Endothelial cell of umbilical vein (primary cell): ENCODE data around the gene TLCD3B. TPM values are rescaled to one million over a fixed set of nuclear protein-coding genes. Genes with fewer than 3 reads are reported as not detected.

Experiments
- BruUV-seq: library from RNA; stranded (reverse); fragments of 400-500 nt; replicated peaks from 2 replicates; lab custom pipeline; 2021; lab: Mats Ljungman, UMichigan
- CTCF ChIA-PET: fragments of 300-600, 350-600 bp; sonication (Branson Sonifier 250); formaldehyde crosslinking; loops from one replicate; lab custom pipeline; 2021; ENCODE audit warnings: antibody characterized with exemption, inconsistent platforms; lab: Charles Lee
- POLR2A ChIA-PET: fragments of 300-600, 350-600 bp; sonication (Branson Sonifier 250); formaldehyde crosslinking; loops from one replicate; lab custom pipeline; 2021; ENCODE audit warnings: antibody characterized with exemption, inconsistent platforms; lab: Charles Lee
- DNase-seq: peaks from one replicate; pipeline ENCODE4 v3.0.0-alpha.2; 2011; ENCODE audit warnings: low read depth, low spot score
- FAIRE-seq: peaks from 2 replicates; lab custom pipeline; 2011; peaks lifted over from hg19 to GRCh38; lab: Jason Lieb, UNC
- H2AFZ ChIP-seq: 2 replicates; pipeline ENCODE4 v1.6.0; 2012; ENCODE audit warnings: low read depth, low read length, control low read depth, inconsistent platforms
- H3K27ac ChIP-seq: 2 replicates; pipeline ENCODE4 v1.5.1; 2011; ENCODE audit warnings: low read depth, mild to moderate bottlenecking, control low read depth, low read length, moderate library complexity; ENCODE audit not compliant: insufficient read depth
- H3K27me3 ChIP-seq, 2 experiments: 2 replicates each; pipeline versions ENCODE4 v1.6.0 to v1.6.1; 2011; ENCODE audit warnings: low read length in 2 of 2, mixed read lengths in 1 of 2; ENCODE audit not compliant: control insufficient read depth in 2 of 2, insufficient read depth in 2 of 2
- H3K36me3 ChIP-seq, 2 experiments: 2 replicates in 1 of 2; 3 replicates in 1 of 2; pipeline ENCODE4 v1.5.1; 2011; ENCODE audit warnings: low read length in 2 of 2, mild to moderate bottlenecking in 1 of 2, moderate library complexity in 1 of 2; ENCODE audit not compliant: control insufficient read depth in 2 of 2, insufficient read depth in 2 of 2; ENCODE audit errors: extremely low read depth in 1 of 2
- H3K4me1 ChIP-seq: 3 replicates; pipeline ENCODE4 v1.5.1; 2011; ENCODE audit warnings: mild to moderate bottlenecking, low read length; ENCODE audit not compliant: control insufficient read depth, insufficient read depth; ENCODE audit errors: extremely low read depth
- H3K4me2 ChIP-seq: 2 replicates; pipeline ENCODE4 v1.6.1; 2011; ENCODE audit warnings: low read length, control low read depth, mixed read lengths; ENCODE audit not compliant: insufficient read depth
- H3K4me3 ChIP-seq, 3 experiments: fragments of 200-600 bp in 1 of 3; sonication (generic), shearing (Covaris generic) in 1 of 3; replicated peaks in 1 of 3; 2 replicates each; pipeline ENCODE4 v1.5.1; 2011 to 2016; ENCODE audit warnings: control low read depth in 3 of 3, low read length in 3 of 3, mild to moderate bottlenecking in 2 of 3, inconsistent platforms in 1 of 3, low read depth in 1 of 3, moderate library complexity in 1 of 3; ENCODE audit not compliant: insufficient read depth in 1 of 3
- H3K79me2 ChIP-seq: 2 replicates; pipeline ENCODE4 v1.6.0; 2012; ENCODE audit warnings: low read length, inconsistent platforms; ENCODE audit not compliant: control insufficient read depth, insufficient read depth
- H3K9ac ChIP-seq: replicated peaks from 2 replicates; pipeline ENCODE3; 2011; ENCODE audit warnings: low read length, control low read depth; ENCODE audit not compliant: insufficient read depth; ENCODE audit errors: extremely low read depth
- H3K9me1 ChIP-seq: replicated peaks from 3 replicates; pipeline ENCODE4 v1.6.0; 2011; ENCODE audit warnings: mild to moderate bottlenecking, low read length; ENCODE audit not compliant: control insufficient read depth, insufficient read depth; ENCODE audit errors: extremely low read depth
- H3K9me3 ChIP-seq: replicated peaks from 2 replicates; pipeline ENCODE4 v1.5.1; 2012; ENCODE audit warnings: low read length, inconsistent platforms; ENCODE audit not compliant: control insufficient read depth, insufficient read depth
- H4K20me1 ChIP-seq: replicated peaks from 2 replicates; pipeline ENCODE3; 2011; ENCODE audit warnings: mild to moderate bottlenecking, low read length; ENCODE audit not compliant: control insufficient read depth, insufficient read depth; ENCODE audit errors: extremely low read depth
- CTCF ChIP-seq, 2 donors: IDR thresholded peaks; 1 replicate in 1 of 2; 2 replicates in 1 of 2; pipeline ENCODE4 v1.5.1; 2011; ENCODE audit warnings: low read length in 2 of 2, mild to moderate bottlenecking in 2 of 2, moderate library complexity in 2 of 2, control low read depth in 1 of 2, inconsistent platforms in 1 of 2, low read depth in 1 of 2; ENCODE audit not compliant: insufficient read depth in 1 of 2; ENCODE audit errors: extremely low read depth in 1 of 2
- EZH2 ChIP-seq: IDR thresholded peaks from 2 replicates; pipeline ENCODE4 v1.6.1; 2012; ENCODE audit warnings: borderline replicate concordance, low read depth, mild to moderate bottlenecking, moderate library complexity, low read length, inconsistent platforms; ENCODE audit not compliant: severe bottlenecking
- JUN ChIP-seq: IDR thresholded peaks from 2 replicates; pipeline ENCODE4 v1.6.1; 2011; ENCODE audit warnings: borderline replicate concordance, low read depth; ENCODE audit not compliant: insufficient read length, insufficient read depth
- MYC ChIP-seq: IDR thresholded peaks from one replicate; pipeline ENCODE4 v1.6.1; 2011; ENCODE audit warnings: mild to moderate bottlenecking, low read depth, low read length
- POLR2A ChIP-seq: IDR thresholded peaks from 2 replicates; pipeline ENCODE4 v1.6.1; 2012; ENCODE audit warnings: low read depth, mild to moderate bottlenecking, control low read depth, low read length
- POLR2AphosphoS5 ChIP-seq: IDR thresholded peaks from 2 replicates; pipeline ENCODE4 v1.6.1; 2012; ENCODE audit warnings: low read depth, mild to moderate bottlenecking, control low read depth, low read length, moderate library complexity; ENCODE audit not compliant: insufficient read depth
- dilution Hi-C: fragments of 300-500 bp; cut with MboI; formaldehyde crosslinking; loops from one replicate; pipeline ENCODE4 v1.15.0; 2019; ENCODE audit warnings: low sequenced_read_pairs; ENCODE audit not compliant: extremely low pct_ligation_motif_present
- intact Hi-C: fragments of 100-400 bp; cut with micrococcal nuclease; formaldehyde crosslinking; loops from one replicate; pipeline ENCODE4 v1.10.0; 2022
- polyA plus RNA-seq, 4 experiments: library from polyadenylated mRNA; depleted of rRNA in 3 of 4; stranded (reverse) in 3 of 4; unstranded in 1 of 4; fragments of >200 nt; gene quantifications; 2 replicates each; pipeline versions ENCODE4 v1.2.1 to v1.2.3, GENCODE V29; 2011 to 2012; ENCODE audit warnings: missing spikeins in 1 of 4
- total RNA-seq: library from RNA; stranded (reverse); gene quantifications from 2 replicates; pipeline ENCODE4 v1.2.3, GENCODE V29; 2021

Gene TLCD3B
- total and polyA plus RNA-seq, 2 donors (not counting 3 experiments of a cell fraction or from before 2014, with no cell fraction given) = 0.37 to 0.86 TPM

GRCh38 chr16:30076276-30076791 is 45.3 kb upstream of the TLCD3B start:
- TF ChIP-seq POLR2A = no peak
- TF ChIP-seq MYC = no peak
- TF ChIP-seq JUN = no peak
- no peak for TF ChIP-seq CTCF (IDR thresholded peaks at IDR 0.05; ENCODE audit: extremely low read depth in 1 of 2, insufficient read depth in 1 of 2, low read depth in 1 of 2, low read length in 2 of 2)
- no peak for TF ChIP-seq POLR2AphosphoS5
- TF ChIP-seq EZH2 = no peak
- Histone ChIP-seq H3K27ac (peak overlapping the region; percentile 81), H2AFZ (no peak overlapping the region), H3K9ac (peak overlapping the region; percentile 88), H3K27me3 (no peaks in the 10 kb centered on the region), H3K9me1 (no peaks in the 10 kb centered on the region), H3K36me3 (peaks cover 13 to 30% of the 10 kb centered on the region in 2 experiments), H3K4me1 (peaks cover 24% of the 10 kb centered on the region), H4K20me1 (no peaks in the 10 kb centered on the region), H3K4me3 (peak overlapping the region; percentile 58 to 78 (median 76)), H3K4me2 (peak overlapping the region; percentile 90), H3K79me2 (peaks cover 48% of the 10 kb centered on the region), H3K9me3 (no peaks in the 10 kb centered on the region)
- dilution Hi-C loops (no loop called here), intact Hi-C loops (loop anchor here (2.0 kb wide), 1 partner anchor 14 kb away; the partner anchor contains the start of gene TBX6)
- BruUV-seq = no TSS peak
- ChIA-PET POLR2A (interaction anchor here (0.9 to 2.9 kb wide), 3 partner anchors 11 to 16 kb away, joined by 3 to 14 read pairs (median 4); partner anchors contain the start of gene ALDOA), CTCF (interaction anchor here (0.6 to 3.2 kb wide), 8 partner anchors 11 to 433 kb away, joined by 3 to 33 read pairs (median 4); partner anchors contain the start of genes ALDOA and TBX6)
- FAIRE-seq (peak; percentile 63), DNase-seq (peak; percentile 31)
